HG03135 (cell line): ENCODE measurements around the gene MYH10.

Source experiments
- ATAC-seq: cut with Tn5 transposase; IDR thresholded peaks from one replicate; pipeline ENCODE4 v1.9.1; 2021; ENCODE audit warnings: mild to moderate bottlenecking, moderate library complexity; ENCODE audit not compliant: unreplicated experiment

Gene MYH10

GRCh38 chr17:8499614-8500013 is 130.9 kb downstream of the MYH10 start:
- ATAC-seq = no peak

- ATAC-seq = no peak
Measured at GRCh38 chr17:8499171-8499570, 131.4 kb downstream of the MYH10 start.

- ATAC-seq = no peak
Measured at GRCh38 chr17:8496081-8496480, 134.4 kb downstream of the MYH10 start.

- ATAC-seq = no peak
Measured at GRCh38 chr17:8494506-8495111, 135.9 kb downstream of the MYH10 start.

GRCh38 chr17:8494021-8494420 is 136.5 kb downstream of the MYH10 start:
- ATAC-seq = no peak

GRCh38 chr17:8492121-8492520 is 138.4 kb downstream of the MYH10 start:
- no peak for ATAC-seq

GRCh38 chr17:8490256-8491023 is 140.1 kb downstream of the MYH10 start:
- no peak for ATAC-seq

- ATAC-seq = no peak
Measured at GRCh38 chr17:8489841-8490240, 140.7 kb downstream of the MYH10 start.

- no peak for ATAC-seq
Measured at GRCh38 chr17:8488901-8489300, 141.6 kb downstream of the MYH10 start.

GRCh38 chr17:8488491-8488890 is 142.0 kb downstream of the MYH10 start:
- ATAC-seq = no peak

GRCh38 chr17:8487743-8488142 is 142.8 kb downstream of the MYH10 start:
- no peak for ATAC-seq

- ATAC-seq = no peak
Measured at GRCh38 chr17:8487130-8487645, 143.3 kb downstream of the MYH10 start.

- no peak for ATAC-seq
Measured at GRCh38 chr17:8485491-8485890, 145.0 kb downstream of the MYH10 start.

GRCh38 chr17:8484465-8484864 is 146.1 kb downstream of the MYH10 start:
- ATAC-seq = no peak

GRCh38 chr17:8482546-8482945 is 148.0 kb downstream of the MYH10 start:
- no peak for ATAC-seq

GRCh38 chr17:8481703-8482102 is 148.8 kb downstream of the MYH10 start:
- no peak for ATAC-seq

GRCh38 chr17:8481089-8481488 is 149.4 kb downstream of the MYH10 start:
- ATAC-seq = no peak

GRCh38 chr17:8480011-8480976 is 150.2 kb downstream of the MYH10 start:
- no peak for ATAC-seq

- no peak for ATAC-seq
Measured at GRCh38 chr17:8479431-8479947, 151.0 kb downstream of the MYH10 start.

- ATAC-seq = no peak
Measured at GRCh38 chr17:8477715-8478441, 152.6 kb downstream of the MYH10 start.
